HG03103 (cell line): ENCODE results near the gene LSM4.

Experiments
- ATAC-seq: cut with Tn5 transposase; IDR thresholded peaks from one replicate; pipeline ENCODE4 v1.9.1; 2021; ENCODE audit warnings: low read depth; ENCODE audit not compliant: unreplicated experiment

Gene LSM4

GRCh38 chr19:18313398-18313797 is 9.5 kb downstream of the LSM4 start:
- ATAC-seq = no peak

- ATAC-seq = no peak
Measured at GRCh38 chr19:18312092-18312534, 10.8 kb downstream of the LSM4 start.

GRCh38 chr19:18311502-18312091 is 11.3 kb downstream of the LSM4 start:
- ATAC-seq = no peak

- ATAC-seq = no peak
Measured at GRCh38 chr19:18310966-18311365, 11.9 kb downstream of the LSM4 start.

GRCh38 chr19:18310118-18310909 is 12.6 kb downstream of the LSM4 start:
- ATAC-seq = no peak

- no peak for ATAC-seq
Measured at GRCh38 chr19:18309525-18310064, 13.3 kb downstream of the LSM4 start.

GRCh38 chr19:18308948-18309325 is 13.9 kb downstream of the LSM4 start:
- no peak for ATAC-seq

- no peak for ATAC-seq
Measured at GRCh38 chr19:18308051-18308947, 14.6 kb downstream of the LSM4 start.

GRCh38 chr19:18307271-18307681 is 15.6 kb downstream of the LSM4 start:
- no peak for ATAC-seq

GRCh38 chr19:18306888-18307260 is 16.0 kb downstream of the LSM4 start:
- no peak for ATAC-seq

GRCh38 chr19:18306209-18306887 is 16.5 kb downstream of the LSM4 start:
- no peak for ATAC-seq

- no peak for ATAC-seq
Measured at GRCh38 chr19:18304458-18305310, 18.2 kb downstream of the LSM4 start.

- no peak for ATAC-seq
Measured at GRCh38 chr19:18304208-18304457, 18.7 kb downstream of the LSM4 start.

GRCh38 chr19:18301718-18302111 is 21.2 kb downstream of the LSM4 start:
- ATAC-seq = no peak

GRCh38 chr19:18300930-18301717 is 21.8 kb downstream of the LSM4 start:
- ATAC-seq = no peak

GRCh38 chr19:18299654-18300053 is 23.2 kb downstream of the LSM4 start:
- ATAC-seq = no peak

GRCh38 chr19:18298601-18299000 is 24.3 kb downstream of the LSM4 start:
- ATAC-seq = no peak

GRCh38 chr19:18297308-18297707 is 25.6 kb downstream of the LSM4 start:
- no peak for ATAC-seq

- no peak for ATAC-seq
Measured at GRCh38 chr19:18295034-18295451, 27.8 kb downstream of the LSM4 start.
